ENCODE measurements around the gene NPIPB4.
"Not testable (repeated sequence)": the region's sequence is repeated elsewhere in the genome, so short reads cannot be mapped to it uniquely, and the experiment has no call there.

The NPIPB4 gene

DNA sequence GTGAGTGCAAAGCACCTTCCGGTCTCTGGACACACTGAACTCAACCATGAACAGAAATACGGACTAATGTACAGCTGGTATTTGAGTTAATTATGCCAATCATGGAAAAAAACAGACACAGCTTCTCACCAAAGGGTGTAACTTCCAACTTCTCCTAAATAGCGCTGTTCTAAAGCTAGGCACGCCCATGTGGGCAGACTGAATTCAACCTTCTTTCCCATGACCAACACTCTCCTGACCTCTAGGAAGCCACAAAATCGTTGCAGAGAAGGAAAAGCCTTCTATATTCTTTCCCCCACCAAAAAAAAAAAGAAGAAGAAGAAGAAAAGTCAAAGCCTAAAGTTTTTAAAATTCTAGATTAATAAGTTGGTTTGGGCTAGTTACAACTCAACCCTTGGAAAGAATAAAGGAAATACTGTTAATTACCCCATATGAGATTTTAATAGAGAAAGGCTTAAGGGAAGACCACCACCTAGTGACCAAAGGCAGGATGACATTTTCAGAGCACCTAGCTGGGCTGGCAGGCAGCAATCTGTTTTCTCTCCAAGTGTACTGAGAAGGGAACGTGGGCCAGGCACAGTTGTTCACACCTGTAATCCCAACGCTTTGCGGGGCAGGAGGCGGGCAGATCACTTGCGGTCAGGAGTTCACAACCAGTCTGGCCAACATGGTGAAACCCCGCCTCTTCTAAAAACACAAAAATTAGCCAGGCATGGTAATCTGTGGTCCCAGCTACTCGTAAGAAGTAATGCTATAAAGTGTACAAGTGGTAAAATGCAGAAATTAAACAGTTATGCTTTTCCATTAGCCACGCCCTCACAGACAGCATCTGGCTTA, 55.8 kb downstream of the NPIPB4 start:
- not testable (repeated sequence) for H3K4me3 Mint-ChIP-seq, H3K9me3 Mint-ChIP-seq, H3K36me3 Mint-ChIP-seq, H3K4me1 Mint-ChIP-seq, H3K27me3 Mint-ChIP-seq
- peak overlapping the region; percentile 65 for H3K27ac Mint-ChIP-seq

- H3K9me3 Mint-ChIP-seq, H3K36me3 Mint-ChIP-seq, H3K4me3 Mint-ChIP-seq, H3K4me1 Mint-ChIP-seq, H3K27me3 Mint-ChIP-seq, H3K27ac Mint-ChIP-seq: not testable (repeated sequence)
These were observed 59.0 kb downstream of the NPIPB4 start for GRCh38 chr16:21798601-21799000.

DNA sequence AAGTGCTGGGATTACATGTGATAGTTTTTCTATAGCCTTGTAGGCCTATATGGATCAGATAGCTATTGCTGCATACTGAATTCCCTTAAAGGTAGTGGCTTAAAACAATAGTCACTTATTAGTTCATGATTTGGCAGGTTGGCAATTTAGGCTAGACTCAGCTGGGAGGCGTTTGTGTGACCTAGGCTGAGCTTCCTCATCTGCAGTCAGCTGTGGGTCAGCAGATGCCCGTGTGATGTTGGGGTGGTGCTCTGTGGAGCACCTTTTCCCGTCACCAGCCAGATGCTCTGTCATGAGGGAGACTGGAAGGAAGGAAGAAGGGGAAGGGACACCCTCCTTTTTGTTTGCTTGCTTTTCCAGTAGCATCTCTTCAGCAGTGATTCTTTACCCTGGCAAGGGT, 64.2 kb downstream of the NPIPB4 start:
- not testable (repeated sequence) for H3K36me3 Mint-ChIP-seq, H3K27me3 Mint-ChIP-seq, H3K4me1 Mint-ChIP-seq, H3K9me3 Mint-ChIP-seq, H3K27ac Mint-ChIP-seq, H3K4me3 Mint-ChIP-seq

DNA sequence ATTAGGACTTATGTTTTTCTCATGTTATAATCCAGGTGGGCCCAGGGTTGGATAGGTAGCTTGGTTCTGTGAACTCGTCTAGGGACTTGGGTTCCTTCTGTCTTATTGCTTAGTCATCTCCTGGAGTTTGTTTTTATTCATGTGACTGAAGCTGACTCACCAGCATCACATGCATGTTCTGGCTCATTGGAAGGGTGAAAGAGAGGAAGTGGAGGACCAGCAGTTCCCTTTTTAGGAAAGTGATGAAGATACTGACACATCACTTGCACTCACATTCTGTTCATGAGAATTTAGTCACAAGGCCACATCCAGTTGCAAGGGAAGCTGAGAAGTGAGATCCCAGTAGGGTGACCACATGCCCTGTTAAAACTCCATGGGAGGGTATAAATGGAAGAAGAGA, 67.0 kb downstream of the NPIPB4 start:
- not testable (repeated sequence) for H3K27ac Mint-ChIP-seq, H3K36me3 Mint-ChIP-seq, H3K4me1 Mint-ChIP-seq, H3K9me3 Mint-ChIP-seq, H3K27me3 Mint-ChIP-seq, H3K4me3 Mint-ChIP-seq
